ENCODE data around the gene SCAMP4.
"Not testable (repeated sequence)": the region's sequence is repeated elsewhere in the genome, so short reads cannot be mapped to it uniquely, and the experiment has no call there.

Gene SCAMP4

DNA sequence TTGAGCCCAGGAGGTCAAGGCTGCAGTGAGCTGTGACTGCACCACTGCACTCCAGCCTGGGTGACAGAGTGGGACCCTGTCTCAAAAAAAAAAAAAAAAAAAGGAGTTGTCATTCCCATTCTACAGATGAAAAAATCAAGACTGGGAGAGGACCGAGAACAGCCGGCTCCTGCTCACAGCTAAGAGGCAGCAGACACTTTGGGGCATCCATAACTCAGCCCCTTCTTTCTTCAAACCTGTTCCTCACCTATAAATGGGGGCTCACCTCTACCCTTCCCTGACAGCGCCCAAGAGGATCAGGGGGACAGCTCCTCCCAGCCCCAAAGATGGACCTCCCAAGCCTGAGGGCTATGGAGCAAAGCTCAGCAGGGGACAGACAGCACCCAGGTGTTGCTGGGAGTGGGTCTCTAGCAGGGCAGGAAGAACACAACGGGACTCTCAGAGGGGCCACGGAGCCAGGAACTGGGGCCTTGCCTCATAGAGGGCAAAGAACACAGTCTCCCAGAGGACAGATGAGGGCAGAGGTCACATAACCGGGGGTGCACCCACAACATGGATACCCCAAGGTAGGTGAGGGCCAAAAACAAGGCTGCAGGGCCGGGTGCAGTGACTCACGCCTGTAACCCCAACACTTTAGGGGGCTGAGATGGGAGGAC lies 38.4 kb upstream of the SCAMP4 start:
- DNase-seq = no peak

DNA sequence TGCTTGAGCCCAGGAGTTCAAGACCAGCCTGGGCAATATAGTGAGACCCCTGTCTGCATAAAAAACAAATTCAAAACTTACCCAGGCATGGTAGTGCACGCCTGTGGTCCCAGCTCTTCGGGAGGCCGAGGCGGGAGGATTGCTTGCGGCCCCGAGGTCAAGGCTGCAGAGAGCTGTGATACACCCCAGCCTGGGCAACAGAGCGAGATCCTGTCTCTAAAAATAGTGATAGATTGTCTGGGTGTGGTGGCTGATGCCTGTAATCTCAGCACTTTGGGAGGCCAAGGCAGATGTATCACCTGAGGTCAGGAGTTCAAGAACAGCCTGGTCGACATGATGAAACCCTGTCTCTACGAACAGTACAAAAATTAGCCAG lies 37.9 kb upstream of the SCAMP4 start:
- DNase-seq = no peak

DNA sequence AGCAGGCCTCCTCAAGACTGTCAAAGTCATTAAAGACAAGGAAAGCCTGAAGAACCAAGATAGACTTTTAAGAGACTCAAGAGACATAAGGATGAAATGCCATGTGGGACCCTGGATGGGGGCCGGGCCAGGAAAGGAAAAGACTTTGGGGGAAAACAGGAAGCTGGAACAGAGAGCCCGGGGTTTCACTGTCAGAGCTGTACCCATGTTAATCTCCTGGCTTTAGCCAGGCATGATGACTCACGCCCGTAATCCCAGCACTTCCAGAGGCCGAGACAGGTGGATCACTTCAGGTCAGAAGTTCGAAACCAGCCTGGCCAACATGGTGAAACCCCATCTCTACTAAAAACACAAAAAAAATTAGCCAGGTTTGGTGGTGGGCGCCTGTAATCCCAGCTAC lies 36.2 kb upstream of the SCAMP4 start:
- no peak for DNase-seq

DNA sequence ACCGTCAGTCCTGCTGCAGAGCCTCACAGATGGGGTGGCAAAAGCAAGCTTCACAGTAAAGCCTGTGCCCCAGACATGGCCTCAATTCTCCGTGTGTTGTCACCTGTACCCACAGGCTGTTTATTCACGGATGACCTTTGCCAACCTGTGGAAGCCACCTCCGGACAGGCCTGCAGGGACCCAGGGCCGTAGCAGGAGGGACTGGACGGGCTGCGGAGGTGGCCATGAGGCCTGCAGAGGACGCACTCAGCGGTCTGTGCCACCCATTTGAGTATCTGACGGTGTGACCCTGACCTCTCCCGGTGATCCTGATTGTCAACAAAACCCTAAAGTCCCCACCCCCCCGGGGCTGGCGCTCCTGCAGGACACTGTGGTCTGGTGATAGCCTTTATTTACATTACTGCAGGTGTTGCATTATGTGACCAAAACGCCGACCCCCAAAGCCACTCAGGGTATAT lies 34.0 kb upstream of the SCAMP4 start:
- no peak for DNase-seq

DNA sequence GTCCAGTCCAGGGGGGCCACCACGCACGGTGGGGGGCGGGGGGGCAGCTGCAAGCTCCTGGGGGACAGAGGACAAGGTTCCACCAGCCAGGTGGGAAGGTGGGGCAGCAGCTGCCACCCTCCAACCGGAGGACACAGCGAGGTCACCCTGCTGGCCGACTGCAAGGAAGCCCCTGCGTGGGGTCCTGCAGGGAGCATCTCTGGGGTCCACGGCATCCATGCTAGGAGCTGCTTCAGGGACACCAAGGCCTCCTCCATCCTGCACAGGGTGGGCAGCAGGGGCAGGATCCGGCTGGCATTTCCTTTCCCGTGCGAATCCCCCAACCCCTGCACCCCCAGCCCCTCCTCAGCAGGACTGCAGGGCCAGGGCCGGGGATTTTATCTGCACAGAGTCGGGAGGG lies 33.6 kb upstream of the SCAMP4 start:
- DNase-seq = no peak

DNA sequence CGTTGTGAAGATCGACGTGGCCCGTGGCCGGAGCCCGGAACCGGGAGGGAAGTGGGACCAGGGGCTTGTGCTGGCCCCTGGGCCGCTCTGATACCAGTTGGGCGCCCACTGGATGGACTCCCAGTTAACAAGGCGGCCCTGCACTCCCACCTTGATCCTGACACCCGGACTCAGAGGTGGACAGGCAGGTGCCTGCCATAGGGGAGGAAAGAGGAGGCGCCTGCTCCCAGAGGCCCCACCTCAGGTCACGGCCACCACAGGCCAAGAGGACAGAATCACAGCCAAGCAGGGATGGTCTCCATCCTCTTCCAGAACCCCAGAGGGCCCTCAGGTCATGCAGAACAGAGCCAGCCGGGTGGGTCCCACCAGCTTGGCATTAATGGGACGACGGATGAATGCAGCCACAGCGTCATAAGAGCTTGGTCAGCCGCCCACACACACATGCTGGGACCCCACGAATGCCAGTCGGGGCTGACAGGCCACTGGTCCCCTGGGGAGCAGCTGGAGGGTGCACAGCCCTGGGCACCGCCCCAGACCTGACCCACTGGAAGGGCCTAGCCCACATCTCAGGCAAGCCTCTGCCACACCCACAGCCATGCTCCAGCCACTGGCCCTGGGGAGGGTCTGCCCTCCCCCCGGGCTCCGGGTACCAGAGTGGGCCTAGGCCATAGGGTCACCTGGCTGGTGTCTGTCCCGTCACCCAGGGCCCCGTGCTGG lies 32.2 kb upstream of the SCAMP4 start:
- DNase-seq = no peak

DNA sequence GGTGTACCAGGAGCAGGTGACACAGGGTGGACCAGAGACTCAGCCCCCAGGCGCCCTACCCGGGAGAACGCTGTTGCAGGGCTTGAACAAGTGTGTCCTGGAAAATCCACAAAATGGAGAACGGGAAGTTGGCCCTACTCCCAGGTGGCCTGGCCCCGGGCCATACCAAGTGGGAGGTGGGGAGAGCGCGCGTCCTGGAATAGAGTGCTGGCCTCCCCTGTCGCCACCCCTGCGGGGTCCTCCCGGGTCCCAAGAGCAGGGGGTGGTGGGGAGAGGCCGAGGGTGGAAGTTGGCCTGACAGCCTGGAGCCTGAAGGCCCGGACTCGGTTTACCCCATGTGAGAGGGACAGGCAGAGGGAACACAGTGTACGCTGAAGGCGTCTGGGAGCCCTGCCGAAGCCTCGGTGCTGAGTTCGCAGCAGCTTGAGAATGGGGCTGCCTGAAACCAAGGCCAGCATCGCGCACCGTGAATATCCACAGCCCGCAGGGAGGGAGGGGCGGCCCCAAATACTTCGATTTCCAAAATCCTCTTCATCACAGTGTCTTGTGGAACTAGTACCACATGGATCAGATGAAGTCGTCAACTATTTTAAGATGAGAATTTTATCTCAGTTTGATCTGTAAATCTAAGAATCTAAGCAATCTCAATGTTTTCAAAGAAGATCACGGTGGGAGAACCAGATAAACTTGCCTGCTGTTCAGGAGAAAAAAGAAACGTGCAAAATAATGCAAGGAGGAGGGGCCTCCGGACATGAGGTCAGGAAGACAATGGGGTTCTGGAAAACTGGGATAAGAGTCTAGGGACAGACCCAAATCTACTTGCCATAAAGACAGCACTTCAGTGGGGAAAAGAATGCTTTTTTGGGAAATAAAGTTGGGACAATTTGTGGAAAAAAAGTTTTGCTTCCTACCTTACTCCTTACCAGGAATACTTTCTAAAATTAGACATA lies 31.4 kb upstream of the SCAMP4 start:
- DNase-seq = no peak

DNA sequence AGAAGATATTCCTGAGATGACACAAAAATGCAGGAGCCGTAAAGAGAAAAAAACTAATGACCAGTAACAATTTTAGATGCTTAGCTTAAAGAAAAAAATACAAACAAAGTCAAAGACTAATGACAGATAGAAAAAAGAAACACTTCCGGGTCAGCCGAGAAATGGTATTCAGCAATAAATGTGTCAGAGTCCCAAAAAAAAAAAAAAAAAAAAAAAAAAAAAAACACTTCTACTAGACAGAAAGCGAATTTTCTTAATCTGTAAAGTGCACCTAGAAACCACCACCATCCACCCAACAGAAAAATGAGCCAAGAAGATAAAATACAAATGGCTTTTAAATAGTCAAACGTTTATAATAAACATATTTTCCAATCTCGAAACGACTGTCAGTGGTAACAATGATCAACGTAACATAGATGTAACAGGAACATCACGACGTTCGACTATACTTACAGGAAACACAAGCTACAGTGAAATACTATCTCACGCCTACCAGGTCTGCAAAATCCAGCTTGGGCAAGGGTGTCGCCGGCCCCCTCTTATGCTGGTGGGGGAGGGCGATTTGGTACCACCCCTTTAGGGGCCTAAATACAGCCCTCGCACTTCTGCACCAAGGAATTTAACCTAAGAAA lies 30.5 kb upstream of the SCAMP4 start:
- DNase-seq = peak; percentile 6

DNA sequence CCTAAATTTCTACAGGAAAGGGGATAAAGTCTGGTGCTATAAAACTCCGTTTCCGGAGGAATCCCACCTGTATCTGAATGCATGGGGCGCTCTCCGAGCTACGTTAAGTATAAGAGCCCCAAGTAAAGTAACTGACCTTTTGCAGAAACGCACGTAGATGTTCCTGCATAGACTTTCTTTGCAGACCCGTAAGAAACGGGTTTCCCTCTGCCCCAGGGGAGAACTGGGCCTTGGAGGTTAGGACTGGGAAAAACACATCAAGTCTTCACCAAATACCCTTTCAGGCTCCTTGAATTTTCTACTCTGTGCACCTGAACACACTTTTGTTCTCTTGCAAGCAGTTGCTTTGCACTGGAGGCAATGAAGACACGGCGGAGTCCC lies 29.9 kb upstream of the SCAMP4 start:
- not testable (repeated sequence) for DNase-seq

DNA sequence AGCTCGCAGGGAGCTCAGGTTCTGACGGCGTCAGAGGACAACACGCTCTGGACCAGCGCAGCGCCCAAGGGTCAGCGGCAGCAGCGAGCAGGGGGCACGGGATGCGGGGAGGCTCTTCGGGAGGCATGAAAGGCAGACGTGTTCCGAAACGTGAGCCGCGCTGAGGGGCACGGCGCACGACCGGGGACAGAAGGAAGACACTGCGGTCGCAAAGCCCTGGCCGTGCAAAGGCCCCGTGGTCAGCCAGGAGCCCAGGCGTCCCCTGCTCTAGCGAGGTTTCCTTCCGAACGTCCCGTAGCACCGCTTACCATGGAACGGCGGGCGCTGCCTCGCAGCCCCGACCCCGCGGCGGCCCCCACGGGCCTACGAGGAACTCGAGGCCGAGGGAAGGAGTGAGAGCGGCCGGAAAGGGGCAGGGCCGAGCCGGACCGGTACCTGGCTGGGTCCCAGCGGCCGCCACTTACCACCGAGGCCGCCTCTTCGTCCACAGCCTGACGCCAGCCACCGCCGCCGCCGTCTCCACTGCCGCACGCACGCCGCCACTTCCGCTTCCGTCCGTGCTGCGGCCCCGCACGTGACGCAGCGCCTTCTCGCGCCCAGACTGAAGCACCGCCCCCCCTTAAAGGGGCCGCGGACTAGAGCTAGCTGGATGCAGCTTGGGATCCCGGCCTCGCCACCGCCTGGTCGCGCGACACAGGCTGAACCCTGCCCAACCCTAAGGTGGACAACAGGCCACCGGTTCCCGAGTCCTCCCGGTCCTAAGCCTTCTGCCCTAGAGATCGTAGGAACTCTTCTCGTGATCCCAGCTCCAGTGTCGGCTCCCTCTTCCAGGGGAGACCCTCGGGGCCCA lies 29.3 kb upstream of the SCAMP4 start:
- DNase-seq = peak; percentile 22

DNA sequence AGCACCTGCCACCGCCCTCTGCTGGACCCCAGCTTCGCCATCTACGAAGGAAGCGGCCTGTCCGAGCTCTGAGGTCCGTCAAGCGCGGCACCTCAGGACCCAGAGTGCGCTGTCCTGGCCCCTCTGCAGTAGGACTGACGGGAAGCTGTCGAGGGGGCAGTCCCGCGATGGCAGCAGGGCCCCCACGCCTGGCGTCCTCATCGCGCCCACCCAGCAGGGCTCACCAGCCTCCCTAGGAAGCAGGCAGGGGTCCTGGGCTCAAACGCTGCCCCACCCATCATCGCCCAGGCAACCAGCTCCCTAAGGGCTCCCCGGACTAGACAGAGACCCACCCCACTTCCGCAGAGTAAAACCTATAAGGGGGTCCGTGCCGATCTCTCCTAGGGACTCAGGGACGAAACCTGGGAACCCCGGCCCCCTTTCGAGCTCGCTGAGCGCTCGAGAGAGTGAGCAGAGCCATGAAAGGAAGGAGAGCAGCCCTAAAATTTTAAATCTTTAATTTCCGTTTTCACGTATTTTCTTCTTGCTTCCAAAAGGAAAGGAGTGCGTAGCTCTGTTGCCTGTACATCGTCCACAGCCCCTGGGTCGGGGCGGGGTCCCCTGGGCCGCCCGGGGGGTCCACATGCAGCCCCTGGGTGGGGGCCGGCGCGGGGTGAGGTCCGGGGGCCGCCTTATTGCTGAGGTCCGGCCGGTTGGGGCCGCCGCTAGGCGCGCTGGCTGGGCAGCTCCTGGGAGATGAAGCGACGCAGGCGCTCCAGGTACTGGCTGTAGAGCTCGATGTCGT lies 28.5 kb upstream of the SCAMP4 start:
- DNase-seq = not testable (repeated sequence)

DNA sequence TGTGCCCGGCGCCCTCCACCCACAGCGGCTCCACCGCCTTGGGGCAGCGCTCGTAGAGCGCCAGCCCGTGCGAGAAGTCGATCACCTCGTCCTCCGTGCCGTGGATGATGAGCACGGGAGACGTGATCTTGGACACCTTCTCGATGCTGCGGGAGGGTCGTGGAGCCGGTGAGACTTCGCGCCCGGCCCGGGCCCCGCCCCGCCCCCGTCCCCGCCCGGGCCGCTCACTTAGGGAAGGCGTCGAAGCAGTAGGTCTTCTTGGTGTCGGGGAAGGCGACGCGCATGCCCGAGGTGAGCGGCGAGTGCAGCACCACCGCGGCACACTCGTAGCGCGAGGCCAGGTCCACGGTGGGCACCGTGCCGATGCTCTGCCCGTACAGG lies 27.9 kb upstream of the SCAMP4 start:
- DNase-seq = not testable (repeated sequence)

DNA sequence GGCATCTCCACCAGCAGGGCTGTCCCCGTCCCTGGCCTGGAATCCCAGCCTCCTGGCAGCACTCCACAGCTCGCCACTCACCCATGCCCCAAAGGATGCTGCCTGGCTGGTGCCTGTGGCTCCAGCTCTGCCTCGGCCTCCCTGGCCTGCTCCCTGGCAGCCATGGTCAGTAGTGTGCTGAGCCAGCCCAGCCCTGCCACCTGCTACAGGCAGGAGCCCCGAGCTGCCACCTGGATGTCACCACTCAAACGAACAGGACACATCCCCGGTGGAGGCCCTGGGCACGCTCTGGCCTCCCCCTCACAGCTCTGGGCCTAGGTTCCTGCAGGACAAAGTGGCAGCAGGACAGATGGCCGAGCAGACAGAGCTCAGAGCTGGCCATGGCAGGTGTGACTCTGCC lies 26.6 kb upstream of the SCAMP4 start:
- not testable (repeated sequence) for DNase-seq

DNA sequence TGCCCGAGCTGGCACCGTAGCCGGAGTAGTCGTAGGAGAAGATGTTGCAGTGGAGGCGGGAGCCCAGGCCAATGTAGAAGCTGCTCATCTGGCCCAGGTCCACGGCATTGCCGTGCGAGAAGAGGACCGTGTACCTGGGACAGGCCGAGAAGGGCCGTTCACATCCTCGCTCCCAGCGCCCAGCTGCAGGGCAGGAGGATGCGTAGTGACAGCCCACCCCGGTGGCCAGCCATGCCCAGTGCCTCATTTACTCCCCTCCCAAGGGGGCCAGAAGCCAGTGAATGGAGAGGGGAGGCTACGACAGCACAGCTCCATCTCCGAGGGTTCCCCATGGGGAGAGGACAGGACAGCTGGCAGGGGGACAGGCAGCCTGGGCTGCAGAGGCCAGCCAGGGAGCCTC lies 25.2 kb upstream of the SCAMP4 start:
- DNase-seq = not testable (repeated sequence)

DNA sequence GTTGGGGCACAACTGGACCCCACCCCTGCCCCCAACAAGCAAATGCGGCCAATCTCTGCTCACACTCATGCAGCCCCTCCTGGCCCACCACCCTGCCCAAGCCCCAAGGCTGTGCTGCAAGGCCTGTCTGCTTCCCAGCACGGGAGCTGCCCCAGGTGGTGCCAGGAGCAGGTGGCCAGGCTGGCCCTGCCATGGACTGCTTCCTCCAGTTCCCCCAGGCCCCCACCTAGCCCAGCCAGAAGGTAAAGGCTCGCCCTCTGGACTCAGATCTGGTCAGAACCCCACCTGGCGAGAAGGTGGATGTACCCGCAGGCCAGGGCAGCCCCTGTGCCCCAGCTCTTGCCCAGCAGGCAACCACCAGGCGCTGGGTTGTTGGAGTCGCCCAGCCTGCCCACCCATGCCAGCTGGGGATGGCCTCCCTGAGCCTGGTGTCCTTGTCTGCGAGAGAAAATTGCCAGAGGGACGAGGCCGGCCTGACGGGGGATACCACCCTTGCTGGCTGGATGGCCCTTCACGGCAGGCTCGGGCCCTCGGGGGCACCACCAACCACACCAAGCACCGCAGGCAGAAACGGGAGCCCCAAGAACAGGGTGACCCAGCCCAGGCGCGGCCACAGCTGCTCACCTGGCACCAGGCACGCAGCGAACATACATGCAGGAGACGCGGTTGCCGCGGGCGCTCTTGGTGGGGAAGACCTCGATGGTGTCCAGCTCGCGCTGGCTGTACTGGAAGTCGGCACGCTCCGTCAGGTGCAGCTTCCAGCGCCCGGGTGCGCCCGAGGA lies 24.4 kb upstream of the SCAMP4 start:
- DNase-seq = no peak

DNA sequence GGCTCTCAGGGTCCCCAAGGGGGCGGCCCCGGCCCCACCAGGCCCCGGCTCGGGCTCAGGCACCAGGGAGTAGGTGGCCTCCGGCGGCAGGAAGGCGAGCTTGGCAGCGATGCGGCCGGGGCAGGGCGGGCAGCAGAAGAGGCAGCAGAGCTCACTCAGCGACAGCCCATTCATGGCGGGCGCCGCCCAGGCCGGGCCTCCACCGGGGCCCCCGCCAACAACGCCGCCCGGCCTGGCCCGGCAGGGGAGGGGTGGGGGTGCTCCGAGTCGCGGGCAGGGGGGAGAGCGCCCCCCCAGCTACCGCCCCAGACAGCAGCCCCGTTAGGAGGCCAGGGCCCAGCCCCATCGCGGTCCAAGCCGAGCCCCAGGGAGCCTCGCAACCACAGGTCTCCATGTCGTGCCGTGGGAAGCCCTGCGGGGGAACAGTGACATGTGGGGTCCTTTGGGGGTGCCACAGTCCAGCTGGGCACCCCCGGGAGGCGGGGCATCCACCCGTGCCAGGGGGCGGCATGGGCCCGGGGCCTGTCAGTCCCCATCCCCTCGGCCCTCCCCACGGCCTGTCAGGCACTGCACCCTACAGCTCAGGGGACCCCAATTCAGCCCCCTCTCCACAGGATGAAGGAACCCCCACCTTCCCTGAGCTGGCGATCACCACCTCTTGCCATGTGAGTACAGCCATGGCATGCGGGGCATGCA lies 23.7 kb upstream of the SCAMP4 start:
- DNase-seq = not testable (repeated sequence)

DNA sequence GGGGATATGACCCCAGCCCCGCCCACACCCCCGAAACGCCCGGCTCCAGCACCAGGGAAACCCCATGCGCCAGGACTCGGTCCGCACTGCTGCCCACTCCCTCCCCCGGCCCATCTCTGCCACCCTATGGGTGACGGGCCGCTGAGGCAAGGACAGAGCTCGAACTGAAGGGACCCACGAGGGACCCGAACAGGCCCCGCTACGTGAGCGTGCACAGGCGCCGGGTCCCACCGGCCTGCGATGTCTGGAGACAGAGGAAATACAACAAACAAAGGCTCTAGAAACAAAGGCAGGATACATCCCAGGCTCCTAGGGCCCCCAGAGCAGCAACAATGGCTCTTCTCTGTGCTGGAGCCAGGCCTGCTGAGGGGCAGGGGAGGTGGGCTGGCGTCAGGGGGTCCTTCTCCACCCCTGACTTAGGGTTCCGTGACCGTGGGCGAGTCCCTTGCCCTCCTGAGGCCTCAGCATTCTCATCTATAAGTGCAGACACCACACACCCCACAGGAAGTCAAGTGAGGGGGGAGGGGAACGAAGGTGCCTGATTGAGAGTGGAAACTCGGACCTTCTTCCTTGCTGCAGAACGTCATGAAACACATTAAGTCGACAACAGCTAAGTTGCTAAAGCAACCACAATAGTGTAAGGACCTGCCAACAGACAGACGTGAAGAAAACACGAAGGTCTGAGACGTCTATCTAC lies 23.0 kb upstream of the SCAMP4 start:
- DNase-seq = no peak

DNA sequence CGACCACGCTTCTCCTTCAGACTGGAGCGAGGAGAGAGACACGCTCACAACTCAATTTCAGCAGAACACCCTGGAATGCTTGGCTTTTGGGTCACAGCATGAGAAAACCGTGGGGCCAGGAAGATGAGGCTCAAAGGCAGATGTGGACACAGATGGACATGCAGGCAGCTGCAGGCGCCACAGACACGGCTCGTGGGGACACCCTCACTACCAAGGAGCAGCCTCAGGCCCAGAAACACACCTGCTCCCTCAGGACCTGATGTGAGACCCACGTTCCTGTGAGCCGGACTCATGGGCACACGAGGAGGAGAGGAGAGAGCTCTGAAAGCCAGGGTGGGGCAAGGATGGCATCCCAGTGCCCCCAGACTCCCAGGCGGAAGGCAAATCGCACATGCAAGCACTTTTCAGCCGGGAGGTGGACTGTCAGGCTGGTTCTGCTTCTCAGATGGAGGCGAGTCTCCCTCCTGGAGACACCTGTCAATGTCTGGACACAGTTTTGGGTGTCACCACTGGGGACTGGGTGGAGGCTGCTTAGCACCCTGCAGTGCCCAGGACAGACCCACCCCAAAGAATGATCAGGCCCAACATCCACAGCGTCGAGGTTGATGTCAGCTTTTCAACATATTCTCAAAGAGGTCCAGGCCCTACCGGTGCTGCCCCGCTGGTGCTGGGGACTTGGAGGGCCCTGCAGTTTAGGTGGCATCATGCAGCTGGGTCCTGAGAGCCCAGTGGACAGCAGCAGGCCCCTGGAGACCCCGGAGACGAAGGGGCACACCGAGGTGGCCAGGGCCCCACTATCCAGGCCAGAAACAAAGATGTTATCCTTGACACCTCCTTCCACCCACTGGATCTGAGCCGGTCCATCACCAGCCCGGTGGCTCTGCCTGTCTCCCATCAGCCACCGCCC lies 22.2 kb upstream of the SCAMP4 start:
- DNase-seq = no peak
